KOPT-K1 (cell line): Measurements from ENCODE around the gene CNTNAP5.

Experiments
- H3K27ac ChIP-seq: fragments of 200-600 bp; sonication (generic); 2 replicates; pipeline ENCODE4 v1.5.1; 2016; ENCODE audit warnings: antibody characterized with exemption, mild to moderate bottlenecking, low read depth, low read length; ENCODE audit not compliant: poor library complexity, severe bottlenecking
- H3K36me3 ChIP-seq: fragments of 200-600 bp; sonication (generic); 2 replicates; pipeline ENCODE4 v1.5.1; 2017; ENCODE audit warnings: antibody characterized with exemption, mild to moderate bottlenecking, low read length, moderate library complexity; ENCODE audit not compliant: insufficient read depth
- H3K9me3 ChIP-seq: fragments of 200-600 bp; sonication (generic); 2 replicates; pipeline ENCODE4 v1.5.1; 2017; ENCODE audit warnings: antibody characterized with exemption, low read length, mild to moderate bottlenecking; ENCODE audit not compliant: insufficient read depth, poor library complexity, severe bottlenecking

CNTNAP5 gene

DNA sequence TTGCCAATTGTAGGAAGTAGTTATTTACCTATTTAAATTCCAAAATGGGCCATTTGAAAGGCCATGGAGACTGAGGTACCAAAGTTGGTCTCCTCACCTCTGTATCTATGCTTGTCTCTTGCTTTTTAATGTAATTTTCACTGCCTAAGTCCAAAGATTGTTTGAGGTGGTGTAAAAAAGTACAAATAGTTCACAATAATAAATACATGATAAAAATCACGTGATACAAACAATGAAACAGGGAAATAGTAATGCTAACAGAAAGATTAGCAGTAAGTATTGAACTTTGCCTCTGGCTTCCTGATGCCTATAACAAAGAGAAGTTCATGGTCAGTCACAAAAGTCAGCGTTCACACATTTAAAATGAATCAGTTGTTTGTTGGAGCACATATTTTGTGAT is 67.6 kb downstream of the CNTNAP5 start:
- H3K36me3 ChIP-seq, result no peaks in the 10 kb centered on the region
- no peak overlapping the region for H3K27ac ChIP-seq
- H3K9me3 ChIP-seq, result no peaks in the 10 kb centered on the region

DNA sequence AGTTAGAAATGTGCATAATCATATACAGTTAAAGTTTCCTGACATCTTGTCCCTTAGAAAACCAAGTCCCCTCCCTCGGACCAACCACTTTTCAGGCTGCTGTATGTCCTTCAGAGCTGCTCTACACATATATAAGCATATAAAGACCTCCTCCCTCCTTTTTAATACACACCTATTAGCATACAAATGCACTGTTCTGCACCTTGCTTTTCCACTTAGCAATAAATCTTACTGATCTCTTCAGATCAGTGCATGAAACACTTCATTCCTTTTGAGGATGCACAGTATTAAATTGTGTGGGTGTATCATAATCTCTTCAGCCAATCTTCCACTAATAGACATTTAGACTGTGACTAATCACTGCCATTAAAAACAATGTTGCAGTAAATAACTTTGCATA is 79.8 kb downstream of the CNTNAP5 start:
- Histone ChIP-seq H3K27ac (no peak overlapping the region), H3K9me3 (no peaks in the 10 kb centered on the region), H3K36me3 (no peaks in the 10 kb centered on the region)

- Histone ChIP-seq H3K27ac (no peak overlapping the region), H3K36me3 (no peaks in the 10 kb centered on the region), H3K9me3 (no peaks in the 10 kb centered on the region)
Measured at GRCh38 chr2:124112206-124112605, 87.1 kb downstream of the CNTNAP5 start.

GRCh38 chr2:124112966-124113365 is 87.9 kb downstream of the CNTNAP5 start:
- no peak overlapping the region for H3K27ac ChIP-seq
- H3K36me3 ChIP-seq, result no peaks in the 10 kb centered on the region
- no peaks in the 10 kb centered on the region for H3K9me3 ChIP-seq

- Histone ChIP-seq H3K27ac (no peak overlapping the region), H3K36me3 (no peaks in the 10 kb centered on the region), H3K9me3 (no peaks in the 10 kb centered on the region)
Measured at GRCh38 chr2:124120246-124120645, 95.2 kb downstream of the CNTNAP5 start.

- no peaks in the 10 kb centered on the region for H3K9me3 ChIP-seq
- H3K27ac ChIP-seq, result no peak overlapping the region
- no peaks in the 10 kb centered on the region for H3K36me3 ChIP-seq
Measured at GRCh38 chr2:124121106-124121505, 96.0 kb downstream of the CNTNAP5 start.

DNA sequence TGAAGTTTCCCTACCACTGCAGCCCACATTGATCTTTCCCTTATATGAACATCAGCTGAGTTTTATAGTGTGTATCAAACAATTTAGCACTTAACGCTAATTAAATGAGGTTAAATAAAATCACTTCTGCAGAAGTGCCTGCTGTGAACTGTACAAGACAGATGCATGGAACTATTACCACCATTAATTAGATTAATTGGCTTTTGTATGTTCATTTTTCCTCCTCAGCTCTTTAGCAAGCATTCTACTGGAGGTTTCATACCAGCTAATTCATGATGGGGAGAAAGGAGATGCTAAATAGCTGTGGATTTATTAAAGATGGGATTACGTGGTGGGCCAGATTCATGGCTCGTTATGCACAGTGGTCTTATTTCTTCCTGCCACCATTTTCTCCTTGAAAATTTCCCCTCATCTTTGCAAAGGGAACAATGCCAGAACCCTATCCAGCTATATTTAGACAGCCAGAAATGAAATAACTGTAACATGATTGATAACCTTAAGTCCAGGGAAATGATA is 96.7 kb downstream of the CNTNAP5 start:
- H3K36me3 ChIP-seq, result no peaks in the 10 kb centered on the region
- H3K27ac ChIP-seq, result no peak overlapping the region
- H3K9me3 ChIP-seq, result no peaks in the 10 kb centered on the region

GRCh38 chr2:124122340-124122739 is 97.3 kb downstream of the CNTNAP5 start:
- no peaks in the 10 kb centered on the region for H3K9me3 ChIP-seq
- no peak overlapping the region for H3K27ac ChIP-seq
- H3K36me3 ChIP-seq, result no peaks in the 10 kb centered on the region

- no peaks in the 10 kb centered on the region for H3K36me3 ChIP-seq
- H3K9me3 ChIP-seq, result no peaks in the 10 kb centered on the region
- no peak overlapping the region for H3K27ac ChIP-seq
Measured at GRCh38 chr2:124131276-124131675, 106.2 kb downstream of the CNTNAP5 start.

GRCh38 chr2:124136110-124136509 is 111.0 kb downstream of the CNTNAP5 start:
- Histone ChIP-seq H3K36me3 (no peaks in the 10 kb centered on the region), H3K9me3 (no peaks in the 10 kb centered on the region), H3K27ac (no peak overlapping the region)

GRCh38 chr2:124138076-124138475 is 113.0 kb downstream of the CNTNAP5 start:
- H3K36me3 ChIP-seq, result no peaks in the 10 kb centered on the region

DNA sequence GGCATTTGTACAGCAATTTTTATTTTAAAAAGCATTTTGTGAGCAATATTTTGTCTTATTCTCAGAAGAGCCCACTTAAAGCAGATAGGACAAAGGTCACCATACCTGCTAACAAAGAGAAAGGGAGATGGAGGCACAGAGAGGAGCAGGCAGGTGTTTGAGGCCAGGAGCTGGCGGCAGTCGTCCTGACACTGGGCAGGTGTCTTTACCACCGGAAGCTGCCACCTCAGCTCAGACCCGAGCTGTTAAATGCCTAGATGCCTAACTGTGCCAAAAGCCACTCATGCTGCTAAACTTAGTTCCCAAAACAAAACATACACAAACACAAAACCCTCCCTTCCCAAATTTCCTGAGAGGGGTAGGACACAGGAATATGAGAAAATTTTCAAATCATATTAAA is 120.9 kb downstream of the CNTNAP5 start:
- no peaks in the 10 kb centered on the region for H3K9me3 ChIP-seq
- H3K27ac ChIP-seq, result no peak overlapping the region
- H3K36me3 ChIP-seq, result no peaks in the 10 kb centered on the region

More at GRCh38 chr2:124138076-124138475, 113.0 kb downstream of the CNTNAP5 start:
- Histone ChIP-seq H3K27ac (no peak overlapping the region), H3K9me3 (no peaks in the 10 kb centered on the region)

GRCh38 chr2:124147552-124147951 is 122.5 kb downstream of the CNTNAP5 start:
- Histone ChIP-seq H3K9me3 (no peaks in the 10 kb centered on the region), H3K36me3 (no peaks in the 10 kb centered on the region), H3K27ac (no peak overlapping the region)

DNA sequence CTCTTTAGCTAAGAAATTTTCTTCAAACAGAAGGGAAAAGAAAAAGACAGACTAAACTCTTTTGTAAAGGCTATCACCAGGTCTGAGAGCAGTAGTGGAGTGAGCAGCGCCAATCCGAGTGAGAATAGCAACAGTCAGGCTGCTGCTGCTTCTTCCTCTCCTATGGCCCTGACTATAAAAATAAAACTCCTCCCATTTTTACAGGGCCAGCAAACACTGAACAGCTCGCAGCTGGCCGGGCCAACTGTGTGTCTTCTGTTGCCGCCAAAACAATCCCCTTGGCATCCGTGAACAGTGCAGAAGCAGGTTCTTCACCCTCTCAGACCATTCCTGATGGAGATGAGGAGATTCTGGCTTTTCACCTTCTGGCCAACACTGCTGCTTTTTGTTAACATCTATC is 124.5 kb downstream of the CNTNAP5 start:
- no peaks in the 10 kb centered on the region for H3K9me3 ChIP-seq
- H3K36me3 ChIP-seq, result no peaks in the 10 kb centered on the region
- H3K27ac ChIP-seq, result no peak overlapping the region

DNA sequence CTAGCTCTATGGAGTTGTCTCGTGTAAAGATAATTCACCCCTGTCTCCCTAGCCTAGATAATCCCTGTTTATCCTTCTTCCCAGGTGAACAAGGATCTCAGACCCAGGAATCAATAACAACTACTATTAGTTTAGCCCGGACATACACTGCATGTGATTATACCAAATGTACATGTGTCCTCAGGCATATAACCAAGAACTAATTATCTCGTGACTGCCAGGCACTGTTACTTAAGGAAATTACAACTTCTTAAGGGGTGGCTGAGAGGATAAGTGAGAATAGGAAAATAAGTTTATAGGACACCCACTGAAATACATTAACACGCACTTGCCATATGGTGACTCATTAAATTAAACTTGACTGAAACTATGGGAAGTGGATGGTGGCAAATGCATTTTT is 126.6 kb downstream of the CNTNAP5 start:
- H3K36me3 ChIP-seq, result no peaks in the 10 kb centered on the region
- H3K9me3 ChIP-seq, result no peaks in the 10 kb centered on the region
- no peak overlapping the region for H3K27ac ChIP-seq

DNA sequence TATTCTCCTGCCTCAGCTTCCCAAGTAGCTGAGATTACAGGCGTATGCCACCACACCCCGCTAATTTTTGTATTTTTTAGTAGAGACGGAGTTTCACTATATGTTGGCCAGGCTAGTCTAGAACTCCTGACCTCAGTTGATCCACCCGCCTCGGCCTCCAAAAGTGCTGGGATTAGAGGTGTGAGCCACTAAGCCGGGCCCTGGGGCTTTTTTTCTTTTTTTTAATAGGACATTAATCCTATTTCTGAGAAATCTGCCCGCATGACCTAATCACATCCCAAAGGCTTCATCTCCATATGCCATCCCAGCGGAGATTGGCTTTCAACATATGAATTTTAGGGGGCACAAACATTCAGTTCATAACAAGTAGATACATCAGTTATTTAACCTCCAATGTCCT is 128.6 kb downstream of the CNTNAP5 start:
- Histone ChIP-seq H3K36me3 (no peaks in the 10 kb centered on the region), H3K9me3 (no peaks in the 10 kb centered on the region), H3K27ac (no peak overlapping the region)

GRCh38 chr2:124159166-124159565 is 134.1 kb downstream of the CNTNAP5 start:
- Histone ChIP-seq H3K9me3 (no peaks in the 10 kb centered on the region), H3K27ac (no peak overlapping the region), H3K36me3 (no peaks in the 10 kb centered on the region)
